Jurkat, Clone E6-1 (cell line): Measurements from ENCODE around the gene OSM.
"Not testable (repeated sequence)": the region's sequence is repeated elsewhere in the genome, so short reads cannot be mapped to it uniquely, and the experiment has no call there.

Experiments
- DNase-seq: peaks from one replicate; pipeline ENCODE4 v3.0.0-alpha.2; 2011; ENCODE audit warnings: low read depth, low spot score
- H3K4me3 ChIP-seq: 2 replicates; pipeline ENCODE4 v1.5.1; 2011; ENCODE audit warnings: mild to moderate bottlenecking, low read length, control low read depth, moderate library complexity

OSM gene

DNA sequence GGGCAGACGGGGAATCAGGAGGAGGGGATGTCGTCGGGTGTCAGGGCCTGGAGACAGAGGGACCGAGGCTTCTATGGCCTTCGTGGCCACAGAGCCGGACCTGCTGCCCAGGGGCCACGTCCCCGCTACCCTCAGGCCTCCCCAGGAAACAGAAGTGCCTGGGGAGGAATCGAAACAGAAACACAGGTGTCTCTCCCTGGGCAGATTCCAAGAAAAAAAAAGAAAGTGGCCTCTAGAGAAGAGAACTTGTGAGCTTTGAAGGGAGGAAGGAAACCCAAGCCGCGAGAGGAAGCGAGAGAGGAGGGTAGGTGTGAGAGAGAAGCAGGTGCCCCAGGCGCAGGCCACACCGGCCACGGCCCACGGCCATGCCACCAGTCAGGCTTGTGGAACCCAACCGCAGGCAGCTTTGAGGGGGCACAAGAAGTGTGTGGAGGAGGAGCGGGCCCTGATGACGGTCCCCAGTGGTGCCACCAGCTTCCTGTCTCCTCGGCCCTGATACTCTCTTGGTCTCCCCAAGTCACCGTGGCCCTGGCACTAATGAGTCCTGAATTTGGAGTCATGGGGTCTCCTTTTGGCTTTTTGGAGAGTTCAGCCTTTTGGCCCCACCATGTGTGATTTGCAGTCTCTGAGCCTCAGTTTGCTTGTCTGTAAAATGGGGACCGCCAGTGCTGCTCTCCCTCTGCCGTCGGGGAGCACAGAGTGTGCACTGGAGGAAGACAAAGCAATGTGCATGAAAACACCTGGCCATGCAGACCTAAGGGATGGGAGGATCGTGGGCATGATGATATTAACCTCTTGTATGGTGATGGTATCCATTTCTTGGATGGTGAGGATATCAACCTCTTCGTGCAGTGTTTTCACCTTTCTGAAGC is 45.3 kb downstream of the OSM start:
- H3K4me3 ChIP-seq, result peak overlapping the region; percentile 25
- DNase-seq, result peak; percentile 95

- H3K4me3 ChIP-seq, result peak overlapping the region; percentile 25
- DNase-seq, result no peak
These were observed 46.2 kb downstream of the OSM start for GRCh38 chr22:30220338-30221012.

- no peak for DNase-seq
- H3K4me3 ChIP-seq, result no peak overlapping the region
These were observed 46.9 kb downstream of the OSM start for GRCh38 chr22:30219668-30220278.

DNA sequence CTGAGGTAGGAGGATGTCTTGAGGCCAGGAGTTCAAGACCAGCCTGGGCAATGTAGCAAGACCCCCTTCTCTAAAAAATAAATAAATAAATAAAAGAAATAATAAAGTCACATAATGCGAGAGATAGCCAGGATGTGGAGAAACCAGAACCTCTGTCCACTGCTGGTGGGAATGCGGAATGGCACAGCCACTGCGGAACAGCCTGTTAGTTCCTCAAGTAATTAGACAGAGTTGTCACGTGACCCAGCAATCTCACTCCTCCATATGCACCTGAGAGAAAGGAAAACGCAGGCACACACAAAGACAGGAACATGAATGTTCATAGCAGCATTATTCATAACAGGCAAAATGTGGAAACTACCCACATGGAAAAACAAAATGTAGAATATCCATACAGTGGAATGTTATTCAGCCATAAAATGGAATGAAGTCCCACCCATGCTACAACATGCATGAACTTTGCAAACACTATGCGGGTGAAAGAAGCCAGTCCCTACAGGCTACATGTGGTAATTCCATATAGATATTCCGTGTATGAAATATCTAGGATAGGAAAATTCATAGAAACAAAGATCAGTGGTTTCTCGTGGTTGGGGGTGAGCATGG is 47.5 kb downstream of the OSM start:
- H3K4me3 ChIP-seq, result no peak overlapping the region
- DNase-seq, result no peak

DNA sequence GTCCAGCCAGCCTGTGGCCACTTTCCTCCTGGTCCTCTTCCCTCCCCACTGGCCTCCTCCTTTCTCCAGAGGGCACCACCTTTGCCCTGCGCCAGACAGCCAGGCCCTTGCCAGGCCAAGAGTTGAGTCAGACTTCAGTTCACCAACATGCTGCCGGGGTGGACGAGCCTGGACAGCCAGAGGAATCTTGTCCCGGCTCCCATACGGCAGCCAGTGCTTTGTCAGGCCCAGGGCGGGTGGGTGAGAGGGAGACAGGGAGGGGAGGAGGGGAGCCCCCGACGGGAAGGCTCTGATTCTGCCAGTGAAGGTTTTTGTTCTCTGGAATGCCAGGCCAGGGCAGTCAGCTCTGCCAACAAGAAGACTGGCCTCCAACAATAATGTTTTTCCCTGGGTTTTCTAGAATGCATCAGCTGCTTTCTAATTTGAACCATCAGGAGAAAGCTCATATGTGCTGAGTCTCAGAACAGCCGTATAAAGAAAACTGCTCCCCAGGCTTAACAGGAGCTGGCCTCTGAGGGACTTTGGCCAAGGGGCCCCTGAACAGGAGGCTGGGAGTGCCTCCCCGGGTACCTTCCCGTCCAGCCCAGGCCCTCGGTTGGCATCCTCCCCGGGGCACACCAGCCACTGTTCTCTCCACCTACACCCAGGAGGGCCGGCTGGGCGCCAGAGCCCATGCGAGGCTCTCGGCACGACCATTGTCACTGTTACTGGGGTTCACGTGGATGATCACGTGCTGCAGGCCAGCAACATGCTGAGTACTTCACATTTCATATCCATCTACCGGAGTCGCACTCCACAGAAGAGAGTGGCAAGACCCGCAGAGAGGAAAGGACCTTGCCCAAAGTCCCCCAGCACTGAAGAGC is 48.7 kb downstream of the OSM start:
- no peak for DNase-seq
- H3K4me3 ChIP-seq, result no peak overlapping the region

DNA sequence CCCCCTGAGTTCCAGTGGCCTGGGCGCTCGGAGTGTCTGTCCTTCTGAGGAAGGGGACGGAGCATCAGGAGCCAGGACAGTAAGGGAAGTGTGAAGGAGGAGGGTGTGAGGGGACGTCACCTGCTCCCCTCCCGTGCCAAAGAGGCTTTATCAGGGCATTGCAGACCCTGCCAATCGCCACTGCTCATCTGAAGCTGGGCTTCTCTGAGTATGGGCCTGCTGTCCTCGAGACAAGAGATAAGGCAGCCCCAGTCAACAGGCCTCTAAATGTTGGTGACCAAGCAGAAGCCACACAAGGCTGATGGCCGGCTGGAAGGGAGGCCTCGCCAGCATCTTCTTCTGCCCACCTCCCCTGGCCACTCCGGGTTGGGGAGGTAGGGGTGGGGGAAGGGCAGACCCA is 49.9 kb downstream of the OSM start:
- no peak overlapping the region for H3K4me3 ChIP-seq
- DNase-seq, result no peak

DNA sequence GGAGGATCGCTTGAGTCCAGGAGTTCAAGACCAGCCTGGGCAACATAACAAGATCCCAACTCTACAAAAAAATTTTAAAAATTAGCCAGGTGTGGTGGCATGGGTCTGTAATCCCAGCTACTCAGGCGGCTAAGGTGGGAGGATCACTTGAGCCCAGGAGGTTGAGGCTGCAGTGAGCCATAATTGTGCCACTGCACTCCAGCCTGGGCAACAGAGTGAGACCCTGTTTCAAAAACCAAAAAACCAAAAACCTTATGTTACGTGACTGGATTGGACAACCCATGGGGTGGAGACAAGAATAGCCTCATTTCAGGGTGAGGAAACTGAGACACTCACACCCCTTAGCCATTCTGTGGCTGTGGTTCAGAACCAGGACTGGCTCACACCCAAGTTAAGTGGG is 50.4 kb downstream of the OSM start:
- H3K4me3 ChIP-seq, DNase-seq: not testable (repeated sequence)

DNA sequence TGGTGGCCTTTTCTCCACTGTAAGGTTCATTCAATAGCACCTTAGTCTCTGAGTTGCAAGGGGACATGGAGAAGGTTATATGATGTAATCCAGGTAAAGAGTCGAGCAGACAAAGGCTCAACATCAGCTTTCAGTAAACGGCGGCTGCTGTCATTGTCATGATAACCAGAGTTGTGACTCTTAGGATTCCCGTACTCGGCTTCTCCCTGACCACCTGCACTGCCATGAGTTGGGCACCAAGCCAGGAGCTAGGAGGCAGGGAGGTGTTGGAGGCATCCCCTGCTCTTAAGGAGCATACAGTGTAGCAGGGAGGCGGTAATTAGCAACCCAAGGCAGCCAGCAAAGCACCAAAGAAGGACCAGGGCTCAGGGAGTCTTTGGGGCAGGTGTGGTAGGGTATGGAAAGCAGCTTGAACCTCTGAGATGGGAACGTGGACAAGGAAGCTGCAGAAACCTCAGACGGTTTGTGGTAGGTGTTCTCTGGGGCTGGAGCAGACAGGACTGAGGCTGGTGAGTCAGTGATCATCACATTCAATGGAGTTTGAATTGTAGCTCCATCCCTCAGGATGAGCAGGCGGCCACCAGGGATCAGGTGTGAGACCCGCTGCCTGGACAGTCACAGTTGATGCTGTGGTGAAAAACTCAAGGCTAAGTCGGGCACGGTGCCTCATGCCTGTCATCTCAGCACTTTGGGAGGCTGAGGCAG is 51.8 kb downstream of the OSM start:
- no peak for DNase-seq
- no peak overlapping the region for H3K4me3 ChIP-seq

- DNase-seq, result peak; percentile 48
- H3K4me3 ChIP-seq, result no peak overlapping the region
These were observed 53.6 kb downstream of the OSM start for GRCh38 chr22:30212996-30213441.
